ENCODE data around the gene WASHC2C. TPM values are rescaled to one million over a fixed set of nuclear protein-coding genes. Genes with fewer than 3 reads are reported as not detected.
A peak's percentile ranks its signal among the peaks of the same experiment; 100 is the strongest.
"Not testable (repeated sequence)": the region's sequence is repeated elsewhere in the genome, so short reads cannot be mapped to it uniquely, and the experiment has no call there.

The WASHC2C gene
- 49.1 and 51.5 TPM in 2 replicates for total RNA-seq

GRCh38 chr10:45726703-45727420 is at the start of gene WASHC2C:
Gene WASHC2C, plus strand, starts transcription at chr10:45727266. Its CDS starts 52 bp downstream, at chr10:45727318.
- H3K4me3 ChIP-seq (ENCODE audit: low read depth, low read length): peak within 1 kb of the TSS; percentile 71
- H3K27me3 ChIP-seq (ENCODE audit: control insufficient read depth, insufficient read depth, low read length); DNase-seq (ENCODE audit: low read depth); H3K36me3 ChIP-seq (ENCODE audit: control insufficient read depth, insufficient read depth, low read length): not testable (repeated sequence)

GRCh38 chr10:45678467-45678866 is 48.6 kb upstream of the WASHC2C start:
- not testable (repeated sequence) for DNase-seq (ENCODE audit: low read depth); H3K27me3 ChIP-seq (ENCODE audit: control insufficient read depth, insufficient read depth, low read length); H3K4me3 ChIP-seq (ENCODE audit: low read depth, low read length); H3K36me3 ChIP-seq (ENCODE audit: control insufficient read depth, insufficient read depth, low read length)

GRCh38 chr10:45710200-45710796 is 16.8 kb upstream of the WASHC2C start:
- not testable (repeated sequence) for DNase-seq (ENCODE audit: low read depth); H3K4me3 ChIP-seq (ENCODE audit: low read depth, low read length)

GRCh38 chr10:45711223-45711622 is 15.8 kb upstream of the WASHC2C start:
- H3K27me3 ChIP-seq (ENCODE audit: control insufficient read depth, insufficient read depth, low read length); H3K4me3 ChIP-seq (ENCODE audit: low read depth, low read length); DNase-seq (ENCODE audit: low read depth); H3K36me3 ChIP-seq (ENCODE audit: control insufficient read depth, insufficient read depth, low read length): not testable (repeated sequence)

More at GRCh38 chr10:45710200-45710796, 16.8 kb upstream of the WASHC2C start:
- H3K36me3 ChIP-seq (ENCODE audit: control insufficient read depth, insufficient read depth, low read length); H3K27me3 ChIP-seq (ENCODE audit: control insufficient read depth, insufficient read depth, low read length): not testable (repeated sequence)

- H3K36me3 ChIP-seq (ENCODE audit: control insufficient read depth, insufficient read depth, low read length); DNase-seq (ENCODE audit: low read depth); H3K27me3 ChIP-seq (ENCODE audit: control insufficient read depth, insufficient read depth, low read length); H3K4me3 ChIP-seq (ENCODE audit: low read depth, low read length): not testable (repeated sequence)
Measured at GRCh38 chr10:45717053-45717452, 10.0 kb upstream of the WASHC2C start.

- not testable (repeated sequence) for H3K4me3 ChIP-seq (ENCODE audit: low read depth, low read length); H3K36me3 ChIP-seq (ENCODE audit: control insufficient read depth, insufficient read depth, low read length); DNase-seq (ENCODE audit: low read depth); H3K27me3 ChIP-seq (ENCODE audit: control insufficient read depth, insufficient read depth, low read length)
Measured at GRCh38 chr10:45717642-45718041, 9.4 kb upstream of the WASHC2C start.

- not testable (repeated sequence) for DNase-seq (ENCODE audit: low read depth); H3K27me3 ChIP-seq (ENCODE audit: control insufficient read depth, insufficient read depth, low read length); H3K36me3 ChIP-seq (ENCODE audit: control insufficient read depth, insufficient read depth, low read length); H3K4me3 ChIP-seq (ENCODE audit: low read depth, low read length)
Measured at GRCh38 chr10:45721503-45721902, 5.6 kb upstream of the WASHC2C start.

GRCh38 chr10:45723851-45724250 is 3.2 kb upstream of the WASHC2C start:
- H3K36me3 ChIP-seq (ENCODE audit: control insufficient read depth, insufficient read depth, low read length); DNase-seq (ENCODE audit: low read depth); H3K4me3 ChIP-seq (ENCODE audit: low read depth, low read length); H3K27me3 ChIP-seq (ENCODE audit: control insufficient read depth, insufficient read depth, low read length): not testable (repeated sequence)

GRCh38 chr10:45727421-45727965 is 427 bp downstream of the WASHC2C start:
- not testable (repeated sequence) for H3K36me3 ChIP-seq (ENCODE audit: control insufficient read depth, insufficient read depth, low read length); DNase-seq (ENCODE audit: low read depth)

GRCh38 chr10:45734449-45734848 is 7.4 kb downstream of the WASHC2C start:
- not testable (repeated sequence) for H3K36me3 ChIP-seq (ENCODE audit: control insufficient read depth, insufficient read depth, low read length); H3K4me3 ChIP-seq (ENCODE audit: low read depth, low read length)

More at GRCh38 chr10:45727421-45727965, 427 bp downstream of the WASHC2C start:
- not testable (repeated sequence) for H3K27me3 ChIP-seq (ENCODE audit: control insufficient read depth, insufficient read depth, low read length)
- peak overlapping the region; percentile 71 for H3K4me3 ChIP-seq (ENCODE audit: low read depth, low read length)

GRCh38 chr10:45734867-45735266 is 7.8 kb downstream of the WASHC2C start:
- DNase-seq (ENCODE audit: low read depth); H3K4me3 ChIP-seq (ENCODE audit: low read depth, low read length); H3K36me3 ChIP-seq (ENCODE audit: control insufficient read depth, insufficient read depth, low read length); H3K27me3 ChIP-seq (ENCODE audit: control insufficient read depth, insufficient read depth, low read length): not testable (repeated sequence)

More at GRCh38 chr10:45734449-45734848, 7.4 kb downstream of the WASHC2C start:
- not testable (repeated sequence) for DNase-seq (ENCODE audit: low read depth); H3K27me3 ChIP-seq (ENCODE audit: control insufficient read depth, insufficient read depth, low read length)

- H3K4me3 ChIP-seq (ENCODE audit: low read depth, low read length); DNase-seq (ENCODE audit: low read depth); H3K27me3 ChIP-seq (ENCODE audit: control insufficient read depth, insufficient read depth, low read length); H3K36me3 ChIP-seq (ENCODE audit: control insufficient read depth, insufficient read depth, low read length): not testable (repeated sequence)
Measured at GRCh38 chr10:45741559-45741958, 14.5 kb downstream of the WASHC2C start.

GRCh38 chr10:45742014-45742413 is 14.9 kb downstream of the WASHC2C start:
- not testable (repeated sequence) for H3K36me3 ChIP-seq (ENCODE audit: control insufficient read depth, insufficient read depth, low read length); H3K27me3 ChIP-seq (ENCODE audit: control insufficient read depth, insufficient read depth, low read length); H3K4me3 ChIP-seq (ENCODE audit: low read depth, low read length); DNase-seq (ENCODE audit: low read depth)

GRCh38 chr10:45751141-45751540 is 24.1 kb downstream of the WASHC2C start:
- H3K36me3 ChIP-seq (ENCODE audit: control insufficient read depth, insufficient read depth, low read length); DNase-seq (ENCODE audit: low read depth); H3K27me3 ChIP-seq (ENCODE audit: control insufficient read depth, insufficient read depth, low read length); H3K4me3 ChIP-seq (ENCODE audit: low read depth, low read length): not testable (repeated sequence)

GRCh38 chr10:45752210-45752609 is 25.1 kb downstream of the WASHC2C start:
- H3K27me3 ChIP-seq (ENCODE audit: control insufficient read depth, insufficient read depth, low read length); H3K36me3 ChIP-seq (ENCODE audit: control insufficient read depth, insufficient read depth, low read length); DNase-seq (ENCODE audit: low read depth); H3K4me3 ChIP-seq (ENCODE audit: low read depth, low read length): not testable (repeated sequence)
